Effector CD4-positive, alpha-beta T cell (primary cell): Measurements from ENCODE around the gene EVPLL. TPM values are rescaled to one million over a fixed set of nuclear protein-coding genes. Genes with fewer than 3 reads are reported as not detected.
"Not testable (repeated sequence)": the region's sequence is repeated elsewhere in the genome, so short reads cannot be mapped to it uniquely, and the experiment has no call there.

Experiments
- DNase-seq: peaks from one replicate; pipeline ENCODE4 v3.0.0-alpha.2; 2020
- total RNA-seq: gene quantifications from one replicate; lab custom pipeline; 2026; lab: John Stamatoyannopoulos, UW

The EVPLL gene
- not detected for total RNA-seq

- no peak for DNase-seq
Measured at GRCh38 chr17:18377437-18378204, at the start of gene EVPLL. Gene EVPLL (plus strand): TSS chr17:18377778. CDS start chr17:18380938, 3,160 bp downstream.

GRCh38 chr17:18328643-18329204 is 48.9 kb upstream of the EVPLL start:
- no peak for DNase-seq

GRCh38 chr17:18331879-18332278 is 45.7 kb upstream of the EVPLL start:
- no peak for DNase-seq

GRCh38 chr17:18332909-18333489 is 44.6 kb upstream of the EVPLL start:
- DNase-seq, result no peak

GRCh38 chr17:18338158-18338557 is 39.4 kb upstream of the EVPLL start:
- DNase-seq, result not testable (repeated sequence)

- no peak for DNase-seq
Measured at GRCh38 chr17:18339933-18340332, 37.6 kb upstream of the EVPLL start.

- no peak for DNase-seq
Measured at GRCh38 chr17:18344021-18344420, 33.6 kb upstream of the EVPLL start.

- no peak for DNase-seq
Measured at GRCh38 chr17:18353541-18353940, 24.0 kb upstream of the EVPLL start.

- no peak for DNase-seq
Measured at GRCh38 chr17:18356624-18357023, 21.0 kb upstream of the EVPLL start.

- DNase-seq, result no peak
Measured at GRCh38 chr17:18360518-18360917, 17.1 kb upstream of the EVPLL start.

- no peak for DNase-seq
Measured at GRCh38 chr17:18361837-18362697, 15.5 kb upstream of the EVPLL start.

GRCh38 chr17:18362698-18363100 is 14.9 kb upstream of the EVPLL start:
- no peak for DNase-seq

- DNase-seq, result peak; percentile 87
Measured at GRCh38 chr17:18363101-18364049, 14.2 kb upstream of the EVPLL start, which contains the start of gene SHMT1. Gene SHMT1 (minus strand): TSS chr17:18363550. CDS start chr17:18355981, 7,569 bp downstream.

GRCh38 chr17:18364166-18364565 is 13.4 kb upstream of the EVPLL start:
- DNase-seq, result no peak

- DNase-seq, result no peak
Measured at GRCh38 chr17:18368946-18369345, 8.6 kb upstream of the EVPLL start.

- no peak for DNase-seq
Measured at GRCh38 chr17:18370761-18371160, 6.8 kb upstream of the EVPLL start.

GRCh38 chr17:18371455-18371854 is 6.1 kb upstream of the EVPLL start:
- DNase-seq, result no peak

- not testable (repeated sequence) for DNase-seq
Measured at GRCh38 chr17:18373181-18373580, 4.4 kb upstream of the EVPLL start.

GRCh38 chr17:18374216-18374615 is 3.4 kb upstream of the EVPLL start:
- no peak for DNase-seq

- no peak for DNase-seq
Measured at GRCh38 chr17:18378205-18378505, 577 bp downstream of the EVPLL start.

- DNase-seq, result not testable (repeated sequence)
Measured at GRCh38 chr17:18378614-18379013, 1.0 kb downstream of the EVPLL start.
